ENCODE data around the gene SLC4A1AP. TPM values are rescaled to one million over a fixed set of nuclear protein-coding genes. Genes with fewer than 3 reads are reported as not detected.

Gene SLC4A1AP
- polyA plus RNA-seq, 1 donor from 2014 or later: 47.9 TPM

GRCh38 chr2:27621524-27621923 lies 42.2 kb upstream of the SLC4A1AP start:
- Histone ChIP-seq H3K36me3 (ENCODE audit: insufficient read depth, low read length) (no peaks in the 10 kb centered on the region), H3K4me2 (ENCODE audit: low read length) (no peak overlapping the region), H3K79me2 (replicated peaks; ENCODE audit: insufficient read depth, low read length) (no peaks in the 10 kb centered on the region), H3K4me3 (ENCODE audit: low read length) (no peak overlapping the region), H4K20me1 (ENCODE audit: insufficient read depth) (no peaks in the 10 kb centered on the region), H2AFZ (ENCODE audit: low read depth, low read length) (no peak overlapping the region), H3K9me3 (ENCODE audit: low read length) (no peaks in the 10 kb centered on the region), H3K27me3 (ENCODE audit: insufficient read depth, low read depth, low read length) (no peaks in the 10 kb centered on the region), H3K27ac (ENCODE audit: low read length) (no peak overlapping the region), H3K9me2 (ENCODE audit: insufficient read depth, low read length) (no peaks in the 10 kb centered on the region), H3F3A (ENCODE audit: insufficient read depth, low read length, poor library complexity, severe bottlenecking) (no peaks in the 10 kb centered on the region), H3K9ac (ENCODE audit: low read length) (no peak overlapping the region)
- TF ChIP-seq POLR2AphosphoS5 (IDR thresholded peaks at IDR 0.05) (no peak), REST (IDR thresholded peaks at IDR 0.05; ENCODE audit: borderline replicate concordance) (no peak), TAF1 (IDR thresholded peaks at IDR 0.05; ENCODE audit: low read depth) (no peak), SMC3 (conservative IDR thresholded peaks at IDR 0.05; ENCODE audit: poor library complexity) (no peak)

GRCh38 chr2:27622921-27623384 lies 40.7 kb upstream of the SLC4A1AP start:
- H3F3A ChIP-seq (ENCODE audit: insufficient read depth, low read length, poor library complexity, severe bottlenecking): no peaks in the 10 kb centered on the region
- H3K4me2 ChIP-seq (ENCODE audit: low read length): no peak overlapping the region
- H3K9ac ChIP-seq (ENCODE audit: low read length): no peak overlapping the region
- no peaks in the 10 kb centered on the region for H3K79me2 ChIP-seq (replicated peaks; ENCODE audit: insufficient read depth, low read length)
- TF ChIP-seq POLR2AphosphoS5 (IDR thresholded peaks at IDR 0.05) (no peak), REST (IDR thresholded peaks at IDR 0.05; ENCODE audit: borderline replicate concordance) (no peak), EP300 (conservative IDR thresholded peaks at IDR 0.05; ENCODE audit: poor library complexity, severe bottlenecking) (no peak), TAF1 (IDR thresholded peaks at IDR 0.05; ENCODE audit: low read depth) (no peak), CTCF (IDR thresholded peaks at IDR 0.05; ENCODE audit: poor library complexity, severe bottlenecking) (no peak), EZH2 (IDR thresholded peaks at IDR 0.05; ENCODE audit: borderline replicate concordance, insufficient read depth, low read length, poor library complexity, severe bottlenecking) (no peak), MXI1 (conservative IDR thresholded peaks at IDR 0.05; ENCODE audit: poor library complexity, severe bottlenecking) (no peak), SMC3 (conservative IDR thresholded peaks at IDR 0.05; ENCODE audit: poor library complexity) (no peak), RAD21 (conservative IDR thresholded peaks at IDR 0.05) (no peak)
- H4K20me1 ChIP-seq (ENCODE audit: insufficient read depth): no peaks in the 10 kb centered on the region
- H3K27ac ChIP-seq (ENCODE audit: low read length): no peak overlapping the region
- no peaks in the 10 kb centered on the region for H3K36me3 ChIP-seq (ENCODE audit: insufficient read depth, low read length)
- no peaks in the 10 kb centered on the region for H3K9me2 ChIP-seq (ENCODE audit: insufficient read depth, low read length)
- no peaks in the 10 kb centered on the region for H3K9me3 ChIP-seq (ENCODE audit: low read length)
- no peak overlapping the region for H2AFZ ChIP-seq (ENCODE audit: low read depth, low read length)
- no peaks in the 10 kb centered on the region for H3K27me3 ChIP-seq (ENCODE audit: insufficient read depth, low read depth, low read length)
- H3K4me3 ChIP-seq (ENCODE audit: low read length): no peak overlapping the region

Measured in neural cell (in vitro differentiated cells).